Measurements from ENCODE around the gene GABBR2.

Gene GABBR2

GRCh38 chr9:98532147-98532546, 176.6 kb downstream of the GABBR2 start:
- no peaks in the 10 kb centered on the region for H3K9me3 ChIP-seq
- DNase-seq (ENCODE audit: low spot score in 2 of 2): no peak
- H3K4me1 ChIP-seq: no peaks in the 10 kb centered on the region
- no peak overlapping the region for H3K4me3 ChIP-seq
- H3K27me3 ChIP-seq (ENCODE audit: low read depth): no peaks in the 10 kb centered on the region
- H3K36me3 ChIP-seq (replicated peaks): no peaks in the 10 kb centered on the region
- in situ Hi-C loops (cut with MboI; ENCODE audit: low sequenced_read_pairs): no loop called here

GRCh38 chr9:98530806-98531386, 177.8 kb downstream of the GABBR2 start:
- Histone ChIP-seq H3K36me3 (replicated peaks) (no peaks in the 10 kb centered on the region), H3K4me1 (no peaks in the 10 kb centered on the region), H3K4me3 (no peak overlapping the region), H3K27me3 (ENCODE audit: low read depth) (no peaks in the 10 kb centered on the region), H3K9me3 (no peaks in the 10 kb centered on the region)
- DNase-seq (ENCODE audit: low spot score in 2 of 2): no peak
- in situ Hi-C loops (cut with MboI; ENCODE audit: low sequenced_read_pairs): no loop called here

DNA sequence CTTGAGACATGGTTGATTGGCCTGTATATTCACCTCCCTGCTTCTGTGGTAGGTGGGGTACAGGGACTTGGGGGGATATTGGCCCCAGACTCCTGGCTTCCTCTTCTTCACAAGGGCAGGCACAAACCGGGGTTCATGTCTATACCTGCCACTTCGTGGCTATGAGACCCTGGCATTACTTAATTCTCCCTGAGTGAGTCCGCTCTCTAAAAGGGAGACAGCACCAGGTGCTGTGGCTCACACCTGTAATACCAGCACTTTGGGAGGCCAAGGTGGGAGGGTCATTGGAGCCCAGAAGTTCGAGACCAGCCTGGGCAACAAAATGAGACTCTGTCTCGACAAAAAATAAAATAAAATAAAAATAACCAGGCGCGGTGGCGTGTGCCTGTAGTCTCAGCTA, 178.5 kb downstream of the GABBR2 start:
- Histone ChIP-seq H3K4me3 (no peak overlapping the region), H3K4me1 (no peaks in the 10 kb centered on the region), H3K36me3 (replicated peaks) (no peaks in the 10 kb centered on the region), H3K27me3 (ENCODE audit: low read depth) (no peaks in the 10 kb centered on the region), H3K9me3 (no peaks in the 10 kb centered on the region)
- no peak for DNase-seq (ENCODE audit: low spot score in 2 of 2)
- in situ Hi-C loops (cut with MboI; ENCODE audit: low sequenced_read_pairs): no loop called here

DNA sequence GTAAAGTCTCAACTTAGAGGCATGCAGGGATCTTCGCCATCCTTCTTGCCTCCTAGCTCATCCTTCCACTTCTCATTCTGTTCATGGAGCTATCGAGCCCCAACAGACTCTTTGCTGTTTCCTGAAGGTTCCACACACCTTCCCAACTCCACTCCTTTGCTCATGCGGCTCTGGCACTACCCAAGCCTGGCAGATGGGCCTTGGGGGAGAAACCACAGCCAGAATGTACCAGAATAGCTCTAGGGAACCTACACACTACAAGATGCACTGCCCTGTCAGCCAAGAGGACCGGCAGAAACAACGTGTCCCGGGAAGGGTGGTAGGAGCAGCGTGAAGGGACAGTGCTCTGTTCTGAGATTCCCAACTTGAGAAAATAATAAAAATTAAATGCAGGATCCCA, 178.9 kb downstream of the GABBR2 start:
- in situ Hi-C loops (cut with MboI; ENCODE audit: low sequenced_read_pairs): no loop called here
- H3K4me3 ChIP-seq: no peak overlapping the region
- no peaks in the 10 kb centered on the region for H3K4me1 ChIP-seq
- H3K36me3 ChIP-seq (replicated peaks): no peaks in the 10 kb centered on the region
- H3K9me3 ChIP-seq: no peaks in the 10 kb centered on the region
- no peak for DNase-seq (ENCODE audit: low spot score in 2 of 2)
- H3K27me3 ChIP-seq (ENCODE audit: low read depth): no peaks in the 10 kb centered on the region

- DNase-seq (ENCODE audit: low spot score in 2 of 2): no peak
- H3K27me3 ChIP-seq (ENCODE audit: low read depth): peaks cover 4% of the 10 kb centered on the region; the same call in 1 of the 2 replicates
- no peak overlapping the region for H3K4me3 ChIP-seq
- H3K36me3 ChIP-seq (replicated peaks): no peaks in the 10 kb centered on the region
- no peaks in the 10 kb centered on the region for H3K9me3 ChIP-seq
- in situ Hi-C loops (cut with MboI; ENCODE audit: low sequenced_read_pairs): no loop called here
- H3K4me1 ChIP-seq: no peaks in the 10 kb centered on the region
Observed at GRCh38 chr9:98523231-98523901, 185.4 kb downstream of the GABBR2 start.

GRCh38 chr9:98522487-98522886, 186.2 kb downstream of the GABBR2 start:
- DNase-seq (ENCODE audit: low spot score in 2 of 2): no peak
- no peak overlapping the region for H3K4me3 ChIP-seq
- no peaks in the 10 kb centered on the region for H3K4me1 ChIP-seq
- no peaks in the 10 kb centered on the region for H3K9me3 ChIP-seq
- in situ Hi-C loops (cut with MboI; ENCODE audit: low sequenced_read_pairs): no loop called here
- H3K36me3 ChIP-seq (replicated peaks): no peaks in the 10 kb centered on the region
- peaks cover 4% of the 10 kb centered on the region; the same call in 1 of the 2 replicates for H3K27me3 ChIP-seq (ENCODE audit: low read depth)

DNA sequence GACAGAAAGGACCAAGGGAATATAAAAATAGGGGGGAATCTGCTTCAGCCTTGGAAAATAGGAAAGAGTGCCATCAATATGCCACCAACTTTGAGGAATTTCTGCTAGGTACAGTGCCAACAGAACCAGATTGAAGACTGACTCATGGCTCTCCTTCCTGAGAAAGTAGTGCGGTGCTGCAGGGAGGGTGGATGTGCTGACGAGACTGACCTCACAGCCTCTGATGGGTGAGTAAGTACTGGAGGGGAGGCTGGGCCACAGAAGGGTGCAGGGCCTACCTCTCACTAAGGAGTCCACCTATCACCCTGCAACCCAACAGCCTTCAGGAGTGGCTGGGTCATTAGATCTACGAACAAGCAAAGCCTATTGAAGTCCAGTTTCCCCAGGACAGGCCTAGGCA, 187.6 kb downstream of the GABBR2 start:
- H3K9me3 ChIP-seq: no peaks in the 10 kb centered on the region
- no peak for DNase-seq (ENCODE audit: low spot score in 2 of 2)
- H3K4me3 ChIP-seq: no peak overlapping the region
- H3K4me1 ChIP-seq: no peaks in the 10 kb centered on the region
- no peaks in the 10 kb centered on the region for H3K36me3 ChIP-seq (replicated peaks)
- in situ Hi-C loops (cut with MboI; ENCODE audit: low sequenced_read_pairs): no loop called here
- peaks cover 4% of the 10 kb centered on the region; the same call in 1 of the 2 replicates for H3K27me3 ChIP-seq (ENCODE audit: low read depth)

DNA sequence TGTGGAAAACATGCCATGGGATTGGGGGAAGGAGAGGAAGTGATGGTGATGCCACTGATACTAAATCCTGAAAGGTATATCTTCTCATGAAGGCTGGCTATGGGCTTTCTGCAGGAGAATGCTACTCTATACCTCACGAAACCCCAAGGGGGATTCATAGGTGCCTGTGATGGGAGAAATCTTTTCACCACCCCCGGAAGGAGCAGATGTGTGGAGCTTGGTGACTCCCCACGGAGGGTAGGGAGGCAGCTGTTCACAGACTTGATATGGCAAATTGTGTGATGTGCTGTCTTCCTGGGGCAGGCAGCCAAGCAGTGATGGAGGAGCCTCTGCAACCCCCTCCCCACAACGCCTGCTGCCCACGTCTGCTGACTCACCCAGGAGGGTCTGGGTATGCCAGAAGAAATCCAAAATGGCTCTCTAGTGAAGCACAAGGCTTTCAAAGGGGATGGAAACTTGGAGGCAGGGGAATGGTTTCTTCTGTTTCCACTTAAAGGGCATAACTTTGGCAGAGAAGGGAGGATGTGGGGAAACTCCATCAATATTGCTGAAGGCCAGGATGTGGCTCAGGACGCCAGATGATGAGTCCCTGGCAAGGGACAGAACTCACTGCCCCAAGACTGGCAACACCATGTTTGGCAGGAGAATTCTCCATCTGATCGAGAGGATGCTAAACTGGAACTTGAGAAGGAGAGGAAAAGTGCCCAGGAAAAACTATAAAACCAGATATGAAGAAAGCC, 188.3 kb downstream of the GABBR2 start:
- Histone ChIP-seq H3K9me3 (no peaks in the 10 kb centered on the region), H3K36me3 (replicated peaks) (no peaks in the 10 kb centered on the region), H3K27me3 (ENCODE audit: low read depth) (peaks cover 4% of the 10 kb centered on the region; the same call in 1 of the 2 replicates), H3K4me1 (no peaks in the 10 kb centered on the region), H3K4me3 (no peak overlapping the region)
- DNase-seq (ENCODE audit: low spot score in 2 of 2): no peak
- in situ Hi-C loops (cut with MboI; ENCODE audit: low sequenced_read_pairs): no loop called here

- H3K36me3 ChIP-seq (replicated peaks): no peaks in the 10 kb centered on the region
- no peaks in the 10 kb centered on the region for H3K9me3 ChIP-seq
- peaks cover 4% of the 10 kb centered on the region; the same call in 1 of the 2 replicates for H3K27me3 ChIP-seq (ENCODE audit: low read depth)
- no peak for DNase-seq (ENCODE audit: low spot score in 2 of 2)
- no peaks in the 10 kb centered on the region for H3K4me1 ChIP-seq
- in situ Hi-C loops (cut with MboI; ENCODE audit: low sequenced_read_pairs): no loop called here
- no peak overlapping the region for H3K4me3 ChIP-seq
Observed at GRCh38 chr9:98519641-98520040, 189.1 kb downstream of the GABBR2 start.

DNA sequence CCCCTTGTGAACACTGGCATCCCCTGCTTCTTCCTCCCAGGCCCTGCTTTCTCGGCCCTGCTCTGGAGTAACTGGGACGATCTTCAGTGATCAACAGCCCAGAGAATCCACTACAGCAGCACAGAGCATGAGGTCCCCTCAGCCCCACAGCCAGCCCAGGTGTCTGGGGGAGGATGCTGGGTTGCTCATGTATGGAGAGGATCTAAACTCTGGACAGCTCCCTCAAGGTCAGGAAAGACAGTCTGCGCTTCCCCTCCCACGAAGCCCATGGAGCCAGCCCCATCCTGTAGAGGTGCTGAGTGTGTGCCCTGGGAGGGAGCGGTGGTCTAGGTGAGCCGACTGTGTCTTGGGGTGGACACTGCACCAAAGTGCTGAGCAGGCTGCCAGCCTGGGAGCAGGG, 190.2 kb downstream of the GABBR2 start:
- H3K4me3 ChIP-seq: no peak overlapping the region
- in situ Hi-C loops (cut with MboI; ENCODE audit: low sequenced_read_pairs): no loop called here
- H3K4me1 ChIP-seq: no peaks in the 10 kb centered on the region
- H3K36me3 ChIP-seq (replicated peaks): no peaks in the 10 kb centered on the region
- H3K9me3 ChIP-seq: no peaks in the 10 kb centered on the region
- peaks cover 4% of the 10 kb centered on the region; the same call in 1 of the 2 replicates for H3K27me3 ChIP-seq (ENCODE audit: low read depth)
- DNase-seq (ENCODE audit: low spot score in 2 of 2): no peak

GRCh38 chr9:98517761-98518160, 191.0 kb downstream of the GABBR2 start:
- in situ Hi-C loops (cut with MboI; ENCODE audit: low sequenced_read_pairs): no loop called here

DNA sequence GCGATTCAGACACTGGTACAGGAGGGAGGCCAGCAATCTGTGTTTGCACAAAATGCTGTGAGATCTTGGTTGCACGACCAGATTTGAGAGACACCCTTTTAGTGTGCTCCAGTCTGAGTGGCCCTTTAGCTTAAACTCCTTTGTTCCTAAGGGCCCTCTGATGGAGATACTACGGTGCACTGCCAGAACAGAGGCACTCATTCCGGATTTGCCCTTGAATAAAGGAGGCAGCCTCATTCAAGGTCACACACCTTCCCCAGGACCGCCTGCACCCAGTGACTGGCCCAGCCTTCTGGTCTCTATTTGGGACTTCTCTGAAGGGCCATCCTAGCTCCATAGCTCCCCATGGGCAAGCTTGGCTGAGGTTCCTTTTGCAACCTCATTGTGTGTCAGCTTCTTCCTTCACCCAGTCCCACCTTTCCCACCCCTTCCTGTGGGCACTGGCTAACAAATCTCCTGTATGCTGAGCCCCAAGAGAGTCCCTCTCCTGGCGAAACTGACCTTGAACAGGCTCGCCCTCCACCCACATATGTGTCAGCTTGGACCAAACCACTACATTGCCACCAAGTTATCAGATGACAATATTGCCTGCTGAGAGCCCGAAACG, 191.7 kb downstream of the GABBR2 start:
- no peaks in the 10 kb centered on the region for H3K9me3 ChIP-seq
- in situ Hi-C loops (cut with MboI; ENCODE audit: low sequenced_read_pairs): no loop called here

More at GRCh38 chr9:98517761-98518160, 191.0 kb downstream of the GABBR2 start:
- H3K36me3 ChIP-seq (replicated peaks): no peaks in the 10 kb centered on the region
- no peak for DNase-seq (ENCODE audit: low spot score in 2 of 2)
- H3K27me3 ChIP-seq (ENCODE audit: low read depth): peaks cover 4% of the 10 kb centered on the region; the same call in 1 of the 2 replicates
- H3K4me3 ChIP-seq: no peak overlapping the region
- H3K4me1 ChIP-seq: no peaks in the 10 kb centered on the region
- H3K9me3 ChIP-seq: no peaks in the 10 kb centered on the region

DNA sequence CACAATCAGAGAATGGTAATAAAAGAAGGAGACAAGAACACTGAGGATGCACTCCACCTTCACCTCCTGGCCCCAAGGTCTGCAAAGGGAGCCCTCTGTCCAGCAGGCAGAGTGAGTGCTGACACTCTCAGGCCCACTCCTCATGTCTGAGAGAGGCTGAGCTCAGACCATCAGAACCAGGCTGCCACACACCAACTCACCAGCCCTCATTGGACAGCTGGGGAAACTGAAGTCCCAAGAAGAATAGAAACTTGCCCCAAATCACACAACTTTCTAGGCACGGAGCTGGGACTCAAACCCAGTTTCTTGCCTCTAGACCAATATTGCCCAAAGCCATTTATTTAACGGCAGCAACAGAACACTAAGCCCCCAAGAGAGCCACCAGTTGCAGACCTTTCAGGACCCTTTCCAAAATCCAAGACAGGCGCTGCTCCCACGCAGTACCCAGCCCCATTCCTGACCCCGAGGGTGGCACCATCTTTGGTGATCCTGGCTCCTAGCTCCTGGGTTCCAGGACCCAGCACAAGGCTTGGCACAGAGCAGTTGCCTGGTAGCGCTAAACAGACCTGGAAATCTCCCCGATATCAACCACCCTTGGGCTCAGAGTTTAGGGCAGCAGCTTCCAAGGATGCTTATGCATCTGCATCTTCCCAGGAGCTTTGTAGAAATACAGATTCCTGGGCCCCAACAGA, 192.4 kb downstream of the GABBR2 start:
- no peaks in the 10 kb centered on the region for H3K27me3 ChIP-seq (ENCODE audit: low read depth)
- no peaks in the 10 kb centered on the region for H3K9me3 ChIP-seq
- H3K4me1 ChIP-seq: no peaks in the 10 kb centered on the region
- no peak overlapping the region for H3K4me3 ChIP-seq
- DNase-seq (ENCODE audit: low spot score in 2 of 2): no peak
- H3K36me3 ChIP-seq (replicated peaks): no peaks in the 10 kb centered on the region
- in situ Hi-C loops (cut with MboI; ENCODE audit: low sequenced_read_pairs): no loop called here

More for the DNA sequence above, 191.7 kb downstream of the GABBR2 start:
- no peaks in the 10 kb centered on the region for H3K27me3 ChIP-seq (ENCODE audit: low read depth)
- H3K4me3 ChIP-seq: no peak overlapping the region
- DNase-seq (ENCODE audit: low spot score in 2 of 2): no peak
- H3K36me3 ChIP-seq (replicated peaks): no peaks in the 10 kb centered on the region
- no peaks in the 10 kb centered on the region for H3K4me1 ChIP-seq

Data from HAP-1 (cell line).